ENCODE results near the gene KIF1A.

The KIF1A gene

GRCh38 chr2:240719676-240720545, 100.1 kb downstream of the KIF1A start:
- DNase-seq (ENCODE audit: low spot score) = no peak

- DNase-seq (ENCODE audit: low spot score) = no peak
Observed at GRCh38 chr2:240718896-240719490, 101.0 kb downstream of the KIF1A start.

- no peak for DNase-seq (ENCODE audit: low spot score)
Observed at GRCh38 chr2:240717681-240718581, 102.1 kb downstream of the KIF1A start.

GRCh38 chr2:240717181-240717641, 102.8 kb downstream of the KIF1A start:
- DNase-seq (ENCODE audit: low spot score) = no peak

- DNase-seq (ENCODE audit: low spot score) = no peak
Observed at GRCh38 chr2:240716130-240716798, 103.8 kb downstream of the KIF1A start.

- DNase-seq (ENCODE audit: low spot score) = no peak
Observed at GRCh38 chr2:240714747-240715725, 105.0 kb downstream of the KIF1A start.

GRCh38 chr2:240713928-240714746, 105.9 kb downstream of the KIF1A start:
- no peak for DNase-seq (ENCODE audit: low spot score)

GRCh38 chr2:240713071-240713927, 106.7 kb downstream of the KIF1A start:
- no peak for DNase-seq (ENCODE audit: low spot score)

GRCh38 chr2:240712121-240712520, 107.9 kb downstream of the KIF1A start:
- DNase-seq (ENCODE audit: low spot score) = no peak

- DNase-seq (ENCODE audit: low spot score) = no peak
Observed at GRCh38 chr2:240711701-240712100, 108.3 kb downstream of the KIF1A start.

- no peak for DNase-seq (ENCODE audit: low spot score)
Observed at GRCh38 chr2:240711296-240711695, 108.7 kb downstream of the KIF1A start.

GRCh38 chr2:240708457-240708856, 111.6 kb downstream of the KIF1A start:
- no peak for DNase-seq (ENCODE audit: low spot score)

GRCh38 chr2:240707821-240708220, 112.2 kb downstream of the KIF1A start:
- DNase-seq (ENCODE audit: low spot score) = no peak

- DNase-seq (ENCODE audit: low spot score) = no peak
Observed at GRCh38 chr2:240707043-240707756, 112.8 kb downstream of the KIF1A start.

GRCh38 chr2:240705204-240705791, 114.7 kb downstream of the KIF1A start:
- DNase-seq (ENCODE audit: low spot score) = no peak

- no peak for DNase-seq (ENCODE audit: low spot score)
Observed at GRCh38 chr2:240704651-240705050, 115.4 kb downstream of the KIF1A start.
